Activated gamma-delta T cell treated with Interleukin-2 at 50 U/mL for 16 hours (primary cell): ENCODE data around the gene ARFGEF2.
"Not testable (repeated sequence)": the region's sequence is repeated elsewhere in the genome, so short reads cannot be mapped to it uniquely, and the experiment has no call there.

Source experiments
- DNase-seq: peaks from one replicate; pipeline ENCODE4 v3.0.0-alpha.2; 2020

ARFGEF2 gene

DNA sequence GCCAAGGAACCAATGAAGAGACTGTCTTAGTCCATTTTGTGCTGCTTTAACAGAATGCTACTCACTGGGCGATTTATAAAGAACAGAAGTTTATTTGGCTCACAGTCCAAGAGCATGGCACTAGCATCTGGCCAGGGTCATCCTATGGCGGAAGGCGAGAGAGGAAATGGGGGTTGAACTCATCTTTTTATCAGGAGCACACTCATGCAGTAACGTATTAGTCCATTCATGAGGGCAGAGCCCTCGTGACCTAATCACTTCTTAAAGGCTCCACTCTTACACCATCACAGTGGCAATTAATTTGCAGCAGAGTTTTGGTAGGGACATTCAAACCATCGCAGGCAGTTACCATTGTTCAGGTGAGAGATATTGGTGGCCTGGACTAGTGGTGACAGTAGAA lies 8.5 kb downstream of the ARFGEF2 start:
- DNase-seq = no peak

DNA sequence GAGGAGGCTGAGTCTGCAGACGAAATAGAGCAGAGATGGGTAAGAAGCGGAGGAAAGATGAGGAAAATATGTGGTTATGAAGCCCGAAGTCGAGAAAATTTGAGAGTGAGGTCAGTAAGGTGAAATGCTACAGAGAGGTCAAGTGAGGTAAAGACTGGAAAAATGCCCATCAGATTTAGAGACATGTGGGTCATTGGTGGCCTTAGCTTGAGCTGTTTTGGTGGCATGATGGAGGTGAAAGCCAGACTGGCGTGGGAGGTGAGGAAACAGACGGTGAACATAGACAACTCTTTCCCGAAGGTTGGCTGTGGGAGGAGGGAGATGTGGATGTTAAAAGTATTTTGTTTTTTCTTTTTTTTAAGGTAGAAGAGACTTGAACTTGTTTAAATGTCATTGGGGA lies 9.4 kb downstream of the ARFGEF2 start:
- DNase-seq = no peak

DNA sequence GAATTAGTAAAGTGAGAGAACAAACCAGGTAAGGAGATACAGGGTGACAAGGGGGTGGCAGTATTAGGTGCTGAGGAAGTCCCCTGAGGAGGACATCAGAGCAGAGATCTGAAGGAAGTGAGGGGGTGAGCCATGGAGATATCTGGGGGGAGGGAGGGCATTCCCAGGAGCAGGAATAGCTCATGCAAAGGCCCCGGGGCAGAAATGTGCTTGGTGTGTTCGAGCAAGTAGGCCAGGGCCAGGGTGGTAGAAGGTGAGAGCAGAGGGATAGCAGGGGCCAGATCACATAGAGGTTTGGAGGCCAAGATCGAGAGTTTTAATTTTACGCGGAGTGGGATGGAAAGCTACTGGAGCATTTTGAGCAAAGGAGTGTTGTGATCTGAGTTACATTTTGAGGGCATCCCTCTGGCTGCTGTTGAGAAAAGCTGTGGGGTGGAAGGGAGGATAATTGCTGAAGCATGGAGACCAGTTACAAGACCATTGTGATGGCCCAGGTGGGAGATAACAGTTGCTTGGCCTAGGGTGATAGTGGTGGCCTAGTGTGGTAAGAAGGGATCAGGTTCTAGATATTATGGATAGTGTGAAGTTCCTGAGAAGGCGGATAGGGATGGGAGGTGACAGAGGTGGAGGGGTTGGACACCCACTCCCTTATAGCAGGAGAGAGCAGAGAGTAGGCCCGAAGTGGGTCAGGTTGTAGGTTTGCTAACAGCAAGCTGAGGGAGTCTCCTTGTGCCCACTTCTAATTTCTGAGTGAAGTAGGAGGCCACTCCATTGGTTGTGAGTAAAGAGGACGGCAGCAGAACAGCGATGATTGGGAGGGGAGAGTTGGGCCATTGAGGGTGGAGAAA lies 10.2 kb downstream of the ARFGEF2 start:
- DNase-seq = no peak

DNA sequence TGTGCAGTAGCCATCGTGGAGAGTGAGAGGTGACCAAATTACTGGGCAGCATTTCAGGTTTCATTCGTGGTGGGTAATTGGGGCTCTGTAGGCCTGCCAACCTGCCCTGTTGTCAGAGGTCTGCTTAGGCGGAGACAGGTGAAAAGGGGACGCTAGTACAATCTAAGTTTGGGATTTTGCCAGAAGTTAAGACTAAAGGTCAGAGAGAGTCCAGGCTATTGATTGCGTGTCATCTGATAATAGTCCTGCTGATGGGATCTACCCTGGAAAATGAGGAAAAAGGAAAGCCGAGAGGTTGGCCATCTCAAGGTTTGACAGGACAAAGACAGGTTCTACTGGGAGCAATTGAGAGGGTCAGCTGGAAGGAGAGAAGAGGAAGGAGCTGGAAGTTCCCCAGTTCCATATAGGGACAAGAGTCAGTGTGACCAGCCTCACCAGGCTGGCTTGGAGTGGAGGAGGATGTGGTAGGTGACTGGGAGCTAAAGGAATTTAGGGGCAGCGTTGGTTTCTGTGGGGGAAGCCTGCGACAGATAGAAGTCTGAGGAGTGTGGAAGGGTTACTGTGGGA lies 10.9 kb downstream of the ARFGEF2 start:
- no peak for DNase-seq

DNA sequence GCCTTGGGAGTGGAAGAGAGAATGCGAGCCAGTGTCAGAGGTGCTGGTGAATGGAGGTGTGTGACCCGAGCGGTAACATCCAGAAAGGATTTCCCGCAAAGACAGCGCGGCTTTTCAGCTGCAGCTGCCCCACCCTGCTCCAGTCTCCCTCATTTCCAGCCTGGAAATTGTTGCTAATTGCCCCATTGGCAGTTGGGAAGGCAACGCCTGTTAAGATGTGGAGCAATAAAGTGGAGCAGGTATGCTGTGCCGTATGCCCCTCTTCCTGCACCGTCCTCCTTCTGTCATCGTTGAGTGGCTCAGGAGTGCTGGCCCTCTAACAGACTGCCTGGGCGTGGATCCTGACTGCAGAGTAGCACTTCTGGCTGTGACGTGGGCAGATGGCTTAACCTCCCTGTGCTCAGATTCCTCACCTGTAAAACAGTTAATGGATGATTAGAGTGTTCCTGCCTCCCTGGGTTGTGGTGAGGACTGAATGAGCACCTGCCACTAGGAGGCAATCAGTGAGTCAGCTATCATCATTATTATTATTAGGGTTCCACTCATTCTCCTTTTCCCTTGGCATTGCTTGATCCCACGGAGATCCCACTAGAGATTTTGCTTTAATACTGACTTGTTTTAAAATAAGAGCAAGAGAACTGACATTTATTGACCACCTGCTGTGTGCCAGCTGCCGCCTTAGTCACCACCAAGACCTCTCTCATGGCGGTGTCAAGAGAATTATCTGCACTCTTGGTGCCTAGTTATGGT lies 11.7 kb downstream of the ARFGEF2 start:
- no peak for DNase-seq

DNA sequence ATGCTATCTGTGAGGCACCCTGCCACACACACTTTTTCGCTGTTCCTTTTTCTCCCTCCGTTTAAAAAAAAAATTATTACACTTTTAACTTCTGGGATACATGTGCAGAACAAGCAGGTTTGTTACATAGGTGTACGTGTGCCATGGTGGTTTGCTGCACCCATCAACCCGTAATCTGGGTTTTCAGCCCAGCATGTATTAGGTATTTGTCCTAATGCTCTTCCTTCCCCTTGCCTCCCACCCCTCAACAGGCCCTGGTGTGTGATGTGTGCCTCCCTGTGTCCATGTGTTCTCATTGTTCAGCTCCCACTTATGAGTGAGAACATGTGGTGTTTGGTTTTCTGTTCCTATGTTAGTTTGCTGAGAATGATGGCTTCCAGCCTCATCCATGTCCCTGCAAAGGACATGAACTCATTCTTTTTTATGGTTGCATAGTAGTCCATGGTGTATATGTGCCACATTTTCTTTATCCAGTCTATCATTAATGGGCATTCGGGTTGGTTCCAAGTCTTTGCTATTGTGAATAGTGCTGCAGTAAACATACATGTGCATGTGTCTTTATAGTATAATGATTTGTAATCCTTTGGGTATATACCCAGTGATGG lies 12.9 kb downstream of the ARFGEF2 start:
- DNase-seq = not testable (repeated sequence)

DNA sequence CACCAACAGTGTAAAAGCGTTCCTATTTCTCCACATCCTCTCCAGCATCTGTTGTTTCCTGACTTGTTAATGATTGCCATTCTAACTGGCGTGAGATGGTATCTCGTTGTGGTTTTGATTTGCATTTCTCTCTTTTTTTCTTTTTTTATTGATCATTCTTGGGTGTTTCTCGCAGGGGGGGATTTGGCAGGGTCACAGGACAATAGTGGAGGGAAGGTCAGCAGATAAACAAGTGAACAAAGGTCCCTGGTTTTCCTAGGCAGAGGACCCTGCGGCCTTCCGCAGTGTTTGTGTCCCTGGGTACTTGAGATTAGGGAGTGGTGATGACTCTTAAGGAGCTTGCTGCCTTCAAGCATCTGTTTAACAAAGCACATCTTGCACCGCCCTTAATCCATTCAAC lies 13.5 kb downstream of the ARFGEF2 start:
- not testable (repeated sequence) for DNase-seq

DNA sequence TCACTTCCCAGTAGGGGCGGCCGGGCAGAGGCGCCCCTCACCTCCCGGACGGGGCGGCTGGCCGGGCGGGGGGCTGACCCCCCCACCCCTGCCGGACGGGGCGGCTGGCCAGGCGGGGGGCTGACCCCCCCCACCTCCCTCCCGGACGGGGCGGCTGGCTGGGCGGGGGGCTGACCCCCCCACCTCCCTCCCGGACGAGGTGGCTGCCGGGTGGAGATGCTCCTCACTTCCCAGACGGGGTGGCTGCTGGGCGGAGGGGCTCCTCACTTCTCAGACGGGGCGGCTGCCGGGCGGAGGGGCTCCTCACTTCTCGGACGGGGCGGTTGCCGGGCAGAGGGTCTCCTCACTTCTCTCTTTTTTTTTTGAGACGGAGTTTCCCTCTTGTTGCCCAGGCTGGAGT lies 14.7 kb downstream of the ARFGEF2 start:
- DNase-seq = not testable (repeated sequence)

DNA sequence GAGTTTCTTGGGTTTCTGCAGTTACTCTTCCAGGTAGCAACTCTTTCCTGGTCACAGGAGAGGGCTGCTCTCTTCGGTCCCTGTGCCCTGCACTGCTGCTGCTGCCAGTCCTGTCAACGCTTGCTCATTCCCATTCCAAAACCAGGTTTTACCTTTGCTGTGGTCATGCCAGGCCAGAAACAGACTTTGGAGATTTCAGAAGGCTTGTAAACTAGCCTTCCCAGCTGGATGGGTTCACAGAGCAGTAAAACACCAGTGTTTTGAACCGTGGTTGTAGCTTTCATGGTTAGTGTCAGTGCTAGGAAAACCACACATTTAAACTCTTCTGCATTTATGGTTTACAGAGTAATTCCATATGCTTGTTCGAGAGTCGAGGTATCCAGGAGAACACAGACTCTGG lies 16.2 kb downstream of the ARFGEF2 start:
- DNase-seq = no peak

DNA sequence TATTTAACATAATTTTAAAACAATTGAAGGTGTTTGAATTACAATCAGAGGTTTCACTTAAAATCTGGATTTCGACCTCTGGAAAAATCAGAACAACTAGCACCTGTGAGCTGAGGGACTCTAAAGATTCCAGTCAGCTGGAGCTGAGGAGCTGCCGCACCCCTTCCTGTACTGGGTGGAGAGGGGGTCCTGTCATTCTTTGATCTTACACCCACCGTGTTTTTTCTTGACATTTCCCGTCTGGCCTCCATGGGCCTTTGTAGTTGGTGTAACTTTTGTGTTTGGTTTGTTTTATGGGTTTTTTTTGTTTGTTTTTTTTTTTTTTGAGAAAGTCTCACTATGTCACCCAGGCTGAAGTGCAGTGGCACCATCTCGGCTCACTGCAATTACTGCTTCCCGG lies 17.2 kb downstream of the ARFGEF2 start:
- DNase-seq = no peak

DNA sequence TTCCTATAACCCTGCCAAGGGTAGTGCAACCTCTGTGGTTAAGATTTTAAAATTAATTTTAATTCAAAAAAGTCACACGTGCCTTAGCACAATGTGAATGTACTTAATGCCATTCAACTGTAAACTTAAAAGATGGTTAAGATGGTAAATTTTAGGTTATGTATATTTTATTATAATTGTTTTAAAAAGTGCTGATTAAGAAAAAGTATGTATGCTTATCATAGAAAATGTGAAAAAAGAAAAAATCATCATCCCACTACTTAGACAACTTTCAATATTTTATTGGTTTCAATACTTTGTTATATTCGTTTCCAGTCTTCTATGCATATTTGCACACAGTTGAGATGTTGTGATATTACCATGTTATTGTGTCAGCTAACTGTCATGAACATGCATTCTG lies 18.7 kb downstream of the ARFGEF2 start:
- no peak for DNase-seq

DNA sequence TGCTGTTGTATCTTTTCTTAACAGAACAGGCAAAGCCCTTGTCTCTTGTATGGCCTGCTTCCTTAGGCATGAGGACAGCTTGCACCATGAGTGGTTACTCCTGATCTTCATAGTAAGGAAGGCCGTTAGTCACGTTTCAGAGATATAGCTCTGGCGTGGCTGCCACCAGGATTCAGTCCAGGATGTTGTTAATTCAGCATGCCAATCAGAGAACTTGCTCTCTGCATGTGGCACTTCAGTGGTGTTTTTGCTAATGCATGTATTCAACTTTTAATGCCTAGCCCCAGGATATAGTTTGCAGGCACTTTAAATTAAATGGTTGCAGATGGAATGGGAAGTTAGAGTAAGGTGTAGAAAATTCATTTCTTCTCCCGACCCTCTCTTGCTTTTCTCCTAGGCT lies 20.0 kb downstream of the ARFGEF2 start:
- no peak for DNase-seq

DNA sequence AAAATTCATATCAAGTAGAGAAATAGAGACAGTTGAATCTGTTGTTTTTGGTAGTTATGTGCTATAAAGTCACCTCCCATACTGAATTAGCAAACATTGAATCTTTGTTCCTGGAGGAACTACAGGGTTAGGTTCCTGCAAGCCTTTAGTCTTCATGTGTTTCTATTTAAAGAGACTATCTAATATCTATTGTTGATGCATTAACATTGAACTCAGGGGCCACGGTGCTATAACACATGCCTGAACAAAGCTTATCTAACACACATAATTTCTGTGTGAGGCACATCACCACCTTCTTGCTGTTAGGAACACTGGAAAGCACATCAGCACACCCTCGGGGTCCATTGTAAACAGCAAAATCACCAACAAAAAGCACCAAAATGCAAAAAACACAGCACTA lies 21.2 kb downstream of the ARFGEF2 start:
- DNase-seq = no peak

DNA sequence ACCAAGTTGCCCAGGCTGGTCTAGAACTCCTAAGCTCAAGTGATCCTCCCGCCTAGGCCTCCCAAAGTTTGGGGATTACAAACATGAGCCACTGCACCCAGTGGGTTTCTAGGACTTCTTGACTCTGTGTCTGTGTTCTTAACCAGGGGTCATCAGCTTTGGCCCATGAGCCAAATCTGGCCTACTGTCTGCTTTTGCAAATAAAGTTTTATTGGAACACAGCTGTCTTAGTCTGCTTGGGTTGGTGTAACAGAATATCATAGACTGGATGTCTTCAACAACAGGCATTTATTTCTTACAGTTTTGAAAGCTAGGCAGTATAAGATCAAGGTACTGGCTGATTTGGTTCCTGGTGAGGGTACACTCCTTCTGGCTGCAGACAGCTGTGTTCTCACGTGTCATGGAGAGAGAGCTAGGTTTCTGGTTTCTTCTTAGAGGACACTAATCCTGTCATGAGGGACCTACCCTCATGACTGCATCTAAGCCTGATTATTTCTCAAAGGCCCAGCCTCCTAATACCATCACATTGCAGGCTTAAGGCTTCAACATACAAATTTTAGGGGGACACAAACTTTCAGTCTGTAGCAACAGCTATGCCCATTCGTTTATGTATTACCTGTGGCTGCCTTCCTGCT lies 23.3 kb downstream of the ARFGEF2 start:
- DNase-seq = no peak

DNA sequence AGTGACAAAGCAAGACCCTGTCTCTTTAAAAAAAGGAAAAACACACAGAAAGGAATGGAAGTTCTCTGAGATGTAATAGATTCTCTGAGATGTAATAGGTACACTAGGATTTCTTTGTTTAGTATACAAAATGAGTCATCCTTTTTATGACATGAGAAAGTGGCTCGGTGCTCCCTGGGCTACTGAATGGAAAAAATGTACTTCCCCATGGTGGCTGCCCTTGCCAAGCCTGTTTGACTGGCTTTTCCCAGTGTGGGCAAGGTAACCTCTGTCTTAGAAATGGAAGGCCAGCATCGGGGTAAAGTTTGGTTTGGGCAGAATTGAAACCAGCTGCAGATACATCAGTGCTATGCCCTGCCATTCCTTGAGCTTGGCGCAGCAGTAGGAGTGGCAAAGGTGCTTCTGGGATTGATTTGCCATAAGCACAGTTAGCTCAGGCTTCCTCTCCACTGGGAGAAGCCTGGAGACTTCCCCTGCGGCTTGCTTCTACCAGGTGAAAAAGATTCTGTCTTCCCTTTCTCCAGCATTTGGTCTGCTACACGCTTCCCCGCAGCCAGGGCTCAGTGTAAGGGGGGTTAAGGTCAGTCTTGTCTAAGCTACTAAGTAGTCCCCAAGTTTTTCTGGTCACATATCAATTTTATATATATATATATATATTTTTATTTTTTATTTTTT lies 24.5 kb downstream of the ARFGEF2 start:
- DNase-seq = no peak

DNA sequence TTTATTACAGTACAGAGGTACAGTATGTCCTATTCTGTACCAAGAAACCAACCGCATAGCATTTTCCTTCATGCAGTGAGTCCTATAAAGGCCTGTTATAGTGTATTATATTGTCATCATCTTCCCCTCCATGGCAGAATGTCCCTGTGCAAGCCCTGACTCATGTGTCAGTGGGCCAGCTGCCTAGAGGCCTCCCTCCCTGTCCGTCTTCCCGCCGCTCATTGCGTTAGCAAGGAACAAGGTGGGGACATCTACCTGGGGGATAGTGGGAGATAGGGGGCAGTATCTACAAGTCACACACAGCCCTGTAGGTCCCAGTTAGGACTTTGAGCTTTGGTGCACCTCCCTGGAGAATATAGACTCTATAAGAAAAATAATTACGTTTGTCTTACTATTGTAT lies 27.1 kb downstream of the ARFGEF2 start:
- no peak for DNase-seq

DNA sequence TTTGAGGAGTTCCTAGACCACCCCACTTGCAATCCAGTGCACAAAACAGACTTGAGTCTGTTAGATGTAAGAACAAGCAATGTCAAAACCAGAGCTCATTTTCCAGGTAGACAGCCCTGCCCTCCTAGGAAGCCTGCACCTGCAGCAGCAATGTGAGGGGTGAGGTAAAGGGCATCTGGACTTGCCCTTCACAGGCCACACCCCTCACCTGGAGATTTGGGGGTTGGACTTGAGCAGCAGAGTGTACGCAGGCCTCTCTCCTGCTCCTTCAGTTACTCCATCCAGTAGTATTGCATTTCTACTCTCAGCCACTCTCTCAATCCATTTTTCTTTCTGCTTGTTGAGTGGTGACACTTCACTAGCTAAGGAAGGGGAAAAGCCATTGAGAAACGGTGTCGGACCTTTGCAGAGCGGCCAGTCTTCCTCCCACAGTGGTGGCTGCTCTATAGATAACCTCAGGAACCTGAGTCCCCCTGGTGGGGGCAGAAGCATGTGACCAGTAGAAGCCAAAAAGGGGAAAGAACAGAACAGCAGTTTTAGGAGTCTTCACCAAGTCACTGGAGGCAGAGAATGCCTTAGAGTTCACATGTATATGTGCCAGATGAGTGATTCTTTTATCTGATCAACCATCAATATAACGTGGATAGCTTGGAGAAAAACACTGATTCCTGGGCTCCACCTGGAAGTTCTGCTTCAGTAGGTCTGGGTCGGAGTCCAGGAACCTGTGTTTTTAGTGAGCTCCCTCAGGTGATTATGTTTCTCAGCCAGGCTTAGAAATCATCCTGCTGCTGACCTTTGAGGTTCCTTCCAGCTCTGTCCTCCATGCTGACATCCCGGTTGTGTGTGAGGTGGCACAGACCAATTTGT lies 28.0 kb downstream of the ARFGEF2 start:
- no peak for DNase-seq

DNA sequence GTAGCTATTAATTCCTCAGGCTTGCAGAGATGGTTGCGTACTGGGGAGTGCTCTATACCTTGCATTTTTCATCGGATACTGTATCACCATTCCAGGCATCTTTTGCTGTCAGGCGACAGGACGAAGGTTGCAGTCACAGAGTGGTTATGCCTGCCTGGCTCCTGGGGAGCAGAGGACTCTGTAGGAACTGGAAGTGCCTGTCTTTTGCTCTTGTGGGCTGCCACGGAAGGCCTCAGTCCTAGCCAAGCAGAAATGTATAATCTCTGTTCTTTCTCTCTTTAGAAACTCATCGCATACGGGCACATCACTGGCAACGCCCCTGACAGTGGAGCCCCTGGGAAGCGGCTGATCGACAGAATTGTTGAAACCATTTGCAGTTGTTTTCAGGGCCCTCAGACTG lies 29.5 kb downstream of the ARFGEF2 start:
- DNase-seq = no peak

DNA sequence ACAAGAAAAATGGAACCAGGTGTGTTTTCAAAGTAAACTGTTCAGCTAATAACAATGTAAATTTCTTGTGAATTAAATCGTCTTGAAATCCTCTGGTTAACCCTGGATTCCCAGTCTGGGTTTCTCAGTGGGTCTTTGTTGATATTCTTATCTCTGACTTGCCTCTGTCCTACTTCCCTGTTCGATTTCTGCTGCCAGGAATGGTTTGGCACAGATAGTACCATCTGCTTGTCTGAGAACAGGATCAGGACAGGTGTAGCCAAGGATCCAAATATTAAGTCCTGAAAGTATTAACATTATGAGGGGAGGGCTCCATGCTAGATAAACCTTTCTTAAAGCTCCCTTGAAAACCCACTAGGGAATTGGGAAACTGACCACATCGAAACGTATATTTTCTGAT lies 30.1 kb downstream of the ARFGEF2 start:
- no peak for DNase-seq

DNA sequence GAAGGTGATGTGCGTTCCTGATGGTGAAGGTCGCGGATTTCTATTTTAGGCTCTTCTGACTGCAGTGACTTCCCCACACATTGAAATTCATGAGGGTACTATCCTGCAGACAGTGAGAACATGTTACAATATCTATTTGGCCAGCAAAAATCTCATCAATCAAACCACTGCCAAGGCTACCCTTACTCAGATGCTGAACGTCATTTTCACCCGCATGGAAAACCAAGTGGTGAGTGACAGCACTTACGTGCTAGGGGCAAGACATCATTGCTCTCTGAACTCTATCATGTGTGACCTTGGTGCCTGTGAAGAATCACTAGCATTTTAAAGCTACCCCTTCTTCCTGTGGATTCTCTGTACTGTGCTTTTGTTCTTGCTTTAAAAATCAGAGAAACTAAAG lies 31.1 kb downstream of the ARFGEF2 start:
- DNase-seq = no peak

DNA sequence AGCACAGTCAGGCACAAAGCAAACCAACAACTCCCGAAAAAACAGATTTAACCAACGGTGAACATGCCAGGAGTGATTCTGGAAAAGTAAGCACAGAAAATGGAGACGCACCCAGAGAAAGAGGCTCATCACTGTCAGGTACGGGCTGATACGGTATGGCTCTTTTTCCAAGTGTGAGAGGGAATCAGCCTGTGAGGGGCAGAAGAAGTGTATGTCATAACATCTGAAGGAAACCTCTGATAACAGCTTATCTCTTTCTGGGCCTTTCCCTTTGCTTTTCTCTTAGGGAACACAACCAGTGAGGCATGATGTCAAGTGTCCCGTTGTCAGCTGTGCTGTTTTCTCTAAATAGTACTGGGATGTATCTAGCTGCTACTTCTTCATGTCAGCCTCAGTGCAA lies 32.1 kb downstream of the ARFGEF2 start:
- DNase-seq = no peak

DNA sequence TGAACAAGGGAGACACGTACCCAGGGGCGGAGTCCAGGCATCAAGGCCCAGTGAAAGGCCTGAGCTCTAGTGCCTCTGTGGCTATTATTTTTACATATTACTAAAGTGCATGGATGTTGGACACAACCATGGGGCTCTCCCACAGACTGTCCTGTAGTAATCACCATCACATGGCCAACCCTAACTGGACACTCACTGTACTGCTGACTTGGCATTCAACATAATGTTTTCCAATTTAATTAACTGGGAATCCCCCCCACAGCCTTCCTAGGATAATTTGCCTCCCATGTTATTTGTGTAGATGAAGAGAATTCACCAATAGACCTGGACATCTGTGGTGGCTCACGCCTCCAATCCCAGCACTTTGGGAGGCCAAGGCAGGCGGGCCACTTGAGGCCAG lies 34.5 kb downstream of the ARFGEF2 start:
- DNase-seq = no peak
